OCI-LY7 (cell line): Measurements from ENCODE around the gene NELFCD. TPM values are rescaled to one million over a fixed set of nuclear protein-coding genes. Genes with fewer than 3 reads are reported as not detected.
A peak's percentile ranks its signal among the peaks of the same experiment; 100 is the strongest.

Experiments used
- BruUV-seq: library from RNA; stranded (reverse); fragments of 400-500 nt; replicated peaks from 2 replicates; lab custom pipeline; 2021; lab: Mats Ljungman, UMichigan
- CTCF ChIA-PET: fragments of 300-600 bp; sonication (Branson Sonifier 250); formaldehyde crosslinking; loops from one replicate; lab custom pipeline; 2022; ENCODE audit warnings: antibody characterized with exemption; ENCODE audit not compliant: unreplicated experiment; lab: Charles Lee
- POLR2A ChIA-PET: fragments of 300-600 bp; sonication (Branson Sonifier 250); formaldehyde crosslinking; loops from one replicate; lab custom pipeline; 2022; ENCODE audit warnings: antibody characterized with exemption; lab: Charles Lee
- DNase-seq: peaks from one replicate; pipeline ENCODE4 v3.0.0-alpha.2; 2015; ENCODE audit warnings: low spot score
- H2AFZ ChIP-seq: fragments of 200-600 bp; sonication (generic), shearing (Covaris generic); 2 replicates; pipeline ENCODE4 v1.6.1; 2014; ENCODE audit warnings: mild to moderate bottlenecking, antibody characterized with exemption, low read length, moderate library complexity
- H3K27ac ChIP-seq: fragments of 200-600 bp; sonication (generic); 2 replicates; pipeline ENCODE4 v1.5.1; 2014; ENCODE audit warnings: mixed run types, low read depth, mild to moderate bottlenecking, moderate library complexity, low read length, inconsistent platforms; ENCODE audit not compliant: poor library complexity, severe bottlenecking
- H3K36me3 ChIP-seq: fragments of 200-600 bp; sonication (generic); 2 replicates; pipeline ENCODE4 v1.6.1; 2014; ENCODE audit warnings: mild to moderate bottlenecking, antibody characterized with exemption, low read length, moderate library complexity, mixed read lengths; ENCODE audit not compliant: insufficient read depth
- H3K4me1 ChIP-seq: fragments of 200-600 bp; sonication (generic); 2 replicates; pipeline ENCODE4 v1.5.1; 2014; ENCODE audit warnings: mild to moderate bottlenecking, low read length; ENCODE audit not compliant: insufficient read depth, poor library complexity, severe bottlenecking
- H3K4me2 ChIP-seq: fragments of 200-600 bp; sonication (generic); 2 replicates; pipeline ENCODE4 v1.6.1; 2014; ENCODE audit warnings: mild to moderate bottlenecking, low read length
- H3K4me3 ChIP-seq: fragments of 200-600 bp; sonication (generic); 2 replicates; pipeline ENCODE4 v1.5.1; 2014; ENCODE audit warnings: mild to moderate bottlenecking, low read depth, low read length; ENCODE audit not compliant: poor library complexity, severe bottlenecking
- H3K79me2 ChIP-seq: fragments of 200-600 bp; sonication (generic); 2 replicates; pipeline ENCODE4 v1.6.1; 2016; ENCODE audit warnings: low read depth, mild to moderate bottlenecking, low read length, moderate library complexity, mixed read lengths; ENCODE audit not compliant: insufficient read depth
- H3K9me2 ChIP-seq: fragments of 200-600 bp; sonication (generic); 2 replicates; pipeline ENCODE4 v1.6.1; 2016; ENCODE audit warnings: mild to moderate bottlenecking, low read length, mixed read lengths; ENCODE audit not compliant: insufficient read depth
- H3K9me3 ChIP-seq: fragments of 200-600 bp; sonication (generic); 2 replicates; pipeline ENCODE4 v1.6.1; 2014; ENCODE audit warnings: mild to moderate bottlenecking, mixed run types, low read length, mixed read lengths
- H4K20me1 ChIP-seq: fragments of 200-600 bp; sonication (generic); 2 replicates; pipeline ENCODE4 v1.6.1; 2014; ENCODE audit warnings: mild to moderate bottlenecking, antibody characterized with exemption, low read length, moderate library complexity, mixed read lengths; ENCODE audit not compliant: insufficient read depth
- CTCF ChIP-seq: fragments of 200-600 bp; sonication (generic); conservative IDR thresholded peaks from 2 replicates; pipeline ENCODE4 v1.5.1; 2014; ENCODE audit warnings: mild to moderate bottlenecking, antibody characterized with exemption, low read length, moderate library complexity, mixed read lengths
- EZH2phosphoT487 ChIP-seq: fragments of 200-600 bp; sonication (generic); IDR thresholded peaks from 2 replicates; pipeline ENCODE4 v1.6.1; 2018; ENCODE audit warnings: low read depth, borderline replicate concordance, mild to moderate bottlenecking, mixed run types, antibody characterized with exemption, low read length, moderate library complexity, mixed read lengths
- intact Hi-C: fragments of 100-400 bp; cut with micrococcal nuclease; formaldehyde crosslinking; loops from one replicate; pipeline ENCODE4 v1.10.0; 2022; ENCODE audit not compliant: unreplicated experiment
- total RNA-seq, 2 experiments: library from RNA; depleted of rRNA in 1 of 2; stranded (reverse); fragments of >200 nt in 1 of 2; shearing (Covaris generic) in 1 of 2; gene quantifications; 2 replicates each; pipeline ENCODE4 v1.2.3, GENCODE V29; 2014 to 2022

NELFCD gene
- total RNA-seq, 2 experiments from 2014 or later: 90.7 to 143 TPM

- Histone ChIP-seq H3K4me3 (no peak overlapping the region), H3K9me3 (no peaks in the 10 kb centered on the region), H4K20me1 (peaks cover 3% of the 10 kb centered on the region; the same call in 1 of the 2 replicates), H2AFZ (no peak overlapping the region), H3K9me2 (no peaks in the 10 kb centered on the region), H3K27ac (no peak overlapping the region), H3K4me2 (no peak overlapping the region), H3K4me1 (peaks cover 11% of the 10 kb centered on the region), H3K79me2 (no peaks in the 10 kb centered on the region), H3K36me3 (peaks cover 99% of the 10 kb centered on the region)
- BruUV-seq: TSS peak; percentile 75
- ChIA-PET POLR2A (interaction anchor here (0.7 to 2.8 kb wide), 2 partner anchors 11 to 48 kb away, joined by 4 to 13 read pairs; partner anchors contain the start of genes NELFCD and PRELID3B), CTCF (interaction anchor here (1.0 kb wide), 1 partner anchor 10 kb away, joined by 5 read pairs; no protein-coding TSS in a partner anchor)
- DNase-seq: no peak
- intact Hi-C loops: no loop called here
- TF ChIP-seq EZH2phosphoT487 (no peak), CTCF (no peak)
These were observed 13.5 kb downstream of the NELFCD start for GRCh38 chr20:58994390-58995159.

GRCh38 chr20:58995461-58996225 lies 14.6 kb downstream of the NELFCD start:
- H2AFZ ChIP-seq: no peak overlapping the region
- intact Hi-C loops: no loop called here
- TF ChIP-seq EZH2phosphoT487: no peak
- TF ChIP-seq CTCF: no peak
- H3K27ac ChIP-seq: no peak overlapping the region
- ChIA-PET POLR2A (interaction anchor here (2.8 kb wide), 1 partner anchor 13 kb away, joined by 13 read pairs; the partner anchor contains the start of gene NELFCD), CTCF (no interaction called here)
- DNase-seq: no peak
- peaks cover 3% of the 10 kb centered on the region; the same call in 1 of the 2 replicates for H4K20me1 ChIP-seq
- no peaks in the 10 kb centered on the region for H3K79me2 ChIP-seq
- no peaks in the 10 kb centered on the region for H3K9me3 ChIP-seq
- no peaks in the 10 kb centered on the region for H3K9me2 ChIP-seq
- peaks cover 95% of the 10 kb centered on the region for H3K36me3 ChIP-seq
- H3K4me2 ChIP-seq: no peak overlapping the region
- no peak overlapping the region for H3K4me3 ChIP-seq
- BruUV-seq: TSS peak; percentile 85
- peaks cover 11% of the 10 kb centered on the region for H3K4me1 ChIP-seq
